GM18873 (cell line): ENCODE measurements around the gene SDK1.

ENCODE experiments used
- ATAC-seq: cut with Tn5 transposase; IDR thresholded peaks from one replicate; pipeline ENCODE4 v1.9.1; 2021; ENCODE audit warnings: mild to moderate bottlenecking, moderate library complexity, moderate number of reproducible peaks; ENCODE audit not compliant: unreplicated experiment, low FRiP score

The SDK1 gene

GRCh38 chr7:3991731-3992231 is 690.7 kb downstream of the SDK1 start:
- ATAC-seq: no peak

GRCh38 chr7:3992841-3993240 is 691.8 kb downstream of the SDK1 start:
- ATAC-seq: no peak

- ATAC-seq: no peak
Observed at GRCh38 chr7:3994764-3995163, 693.7 kb downstream of the SDK1 start.

GRCh38 chr7:3995187-3995586 is 694.1 kb downstream of the SDK1 start:
- no peak for ATAC-seq

GRCh38 chr7:3998060-3998459 is 697.0 kb downstream of the SDK1 start:
- ATAC-seq: no peak

- ATAC-seq: no peak
Observed at GRCh38 chr7:4000139-4000538, 699.1 kb downstream of the SDK1 start.

GRCh38 chr7:4000934-4001333 is 699.9 kb downstream of the SDK1 start:
- no peak for ATAC-seq

GRCh38 chr7:4001742-4002141 is 700.7 kb downstream of the SDK1 start:
- no peak for ATAC-seq

- no peak for ATAC-seq
Observed at GRCh38 chr7:4003503-4003902, 702.5 kb downstream of the SDK1 start.

GRCh38 chr7:4006687-4007086 is 705.6 kb downstream of the SDK1 start:
- ATAC-seq: no peak

- ATAC-seq: no peak
Observed at GRCh38 chr7:4009211-4010060, 708.4 kb downstream of the SDK1 start.

- ATAC-seq: no peak
Observed at GRCh38 chr7:4010061-4010605, 709.1 kb downstream of the SDK1 start.

GRCh38 chr7:4010923-4011656 is 710.0 kb downstream of the SDK1 start:
- ATAC-seq: no peak

GRCh38 chr7:4013793-4014192 is 712.7 kb downstream of the SDK1 start:
- ATAC-seq: no peak

- no peak for ATAC-seq
Observed at GRCh38 chr7:4014346-4015050, 713.4 kb downstream of the SDK1 start.

- ATAC-seq: no peak
Observed at GRCh38 chr7:4015371-4015770, 714.3 kb downstream of the SDK1 start.

GRCh38 chr7:4015996-4016395 is 714.9 kb downstream of the SDK1 start:
- ATAC-seq: no peak

- no peak for ATAC-seq
Observed at GRCh38 chr7:4017081-4017480, 716.0 kb downstream of the SDK1 start.

GRCh38 chr7:4017785-4018184 is 716.7 kb downstream of the SDK1 start:
- ATAC-seq: no peak

GRCh38 chr7:4018601-4019316 is 717.7 kb downstream of the SDK1 start:
- no peak for ATAC-seq
